Progenitor cell of endocrine pancreas (in vitro differentiated cells): ENCODE results near the gene DNAJC6. TPM values are rescaled to one million over a fixed set of nuclear protein-coding genes. Genes with fewer than 3 reads are reported as not detected.

Source experiments
- DNase-seq: peaks from one replicate; pipeline ENCODE4 v3.0.0; 2021; ENCODE audit warnings: low spot score; ENCODE audit not compliant: unreplicated experiment
- H3K27ac Mint-ChIP-seq: 2 replicates; pipeline ENCODE4 v1.8.0; 2021; ENCODE audit warnings: mild to moderate bottlenecking, moderate library complexity, mixed read lengths
- H3K27me3 Mint-ChIP-seq: 2 replicates; pipeline ENCODE4 v1.8.0; 2021; ENCODE audit warnings: mixed read lengths
- H3K36me3 Mint-ChIP-seq: 2 replicates; pipeline ENCODE4 v1.8.0; 2022; ENCODE audit warnings: mixed read lengths; ENCODE audit not compliant: insufficient read depth
- H3K4me1 Mint-ChIP-seq: 2 replicates; pipeline ENCODE4 v1.8.0; 2021; ENCODE audit warnings: low read depth, mixed read lengths
- H3K4me3 Mint-ChIP-seq: 2 replicates; pipeline ENCODE4 v1.8.0; 2021; ENCODE audit warnings: low read depth, mild to moderate bottlenecking, moderate library complexity, mixed read lengths
- H3K9me3 Mint-ChIP-seq: 2 replicates; pipeline ENCODE4 v1.8.0; 2021; ENCODE audit warnings: low read depth, mixed read lengths
- total RNA-seq: library from RNA; stranded (reverse); gene quantifications from 2 replicates; pipeline ENCODE4 v1.2.1, GENCODE V29; 2021
- TF ChIP-seq, protein P1 (sequence below): fragments of 200-600 bp; sonication (generic); IDR thresholded peaks from one replicate; pipeline ENCODE4 v1.5.0; 2021; ENCODE audit warnings: antibody characterized with exemption, mild to moderate bottlenecking; ENCODE audit not compliant: unreplicated experiment

The DNAJC6 gene
- total RNA-seq, 1 donor from 2014 or later = 7.1 TPM

DNA sequence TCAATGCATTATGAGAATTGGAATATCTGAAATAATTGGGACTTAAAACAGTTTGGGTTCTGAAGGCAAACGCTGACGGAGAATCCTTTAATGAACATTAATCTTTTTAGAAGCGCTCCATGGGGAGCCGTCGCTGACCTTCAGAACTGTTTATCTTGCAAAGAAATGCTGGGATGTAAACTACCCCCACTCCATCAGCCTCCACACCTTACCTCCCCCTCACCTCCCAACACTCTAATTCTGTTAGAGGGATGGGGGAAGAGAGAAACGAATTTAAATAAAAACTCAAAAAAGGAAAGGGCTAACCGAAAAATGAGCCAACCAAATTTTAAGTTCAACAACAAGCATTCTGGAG, 44.1 kb upstream of the DNAJC6 start:
- H3K4me3 Mint-ChIP-seq = peak overlapping the region; percentile 77
- peaks cover 20% of the 10 kb centered on the region for H3K27me3 Mint-ChIP-seq
- TF ChIP-seq, protein P1, sequence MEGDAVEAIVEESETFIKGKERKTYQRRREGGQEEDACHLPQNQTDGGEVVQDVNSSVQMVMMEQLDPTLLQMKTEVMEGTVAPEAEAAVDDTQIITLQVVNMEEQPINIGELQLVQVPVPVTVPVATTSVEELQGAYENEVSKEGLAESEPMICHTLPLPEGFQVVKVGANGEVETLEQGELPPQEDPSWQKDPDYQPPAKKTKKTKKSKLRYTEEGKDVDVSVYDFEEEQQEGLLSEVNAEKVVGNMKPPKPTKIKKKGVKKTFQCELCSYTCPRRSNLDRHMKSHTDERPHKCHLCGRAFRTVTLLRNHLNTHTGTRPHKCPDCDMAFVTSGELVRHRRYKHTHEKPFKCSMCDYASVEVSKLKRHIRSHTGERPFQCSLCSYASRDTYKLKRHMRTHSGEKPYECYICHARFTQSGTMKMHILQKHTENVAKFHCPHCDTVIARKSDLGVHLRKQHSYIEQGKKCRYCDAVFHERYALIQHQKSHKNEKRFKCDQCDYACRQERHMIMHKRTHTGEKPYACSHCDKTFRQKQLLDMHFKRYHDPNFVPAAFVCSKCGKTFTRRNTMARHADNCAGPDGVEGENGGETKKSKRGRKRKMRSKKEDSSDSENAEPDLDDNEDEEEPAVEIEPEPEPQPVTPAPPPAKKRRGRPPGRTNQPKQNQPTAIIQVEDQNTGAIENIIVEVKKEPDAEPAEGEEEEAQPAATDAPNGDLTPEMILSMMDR = no peak
- no peak overlapping the region for H3K27ac Mint-ChIP-seq
- no peaks in the 10 kb centered on the region for H3K36me3 Mint-ChIP-seq
- no peak for DNase-seq
- H3K9me3 Mint-ChIP-seq = no peaks in the 10 kb centered on the region
- peaks cover 14% of the 10 kb centered on the region for H3K4me1 Mint-ChIP-seq

DNA sequence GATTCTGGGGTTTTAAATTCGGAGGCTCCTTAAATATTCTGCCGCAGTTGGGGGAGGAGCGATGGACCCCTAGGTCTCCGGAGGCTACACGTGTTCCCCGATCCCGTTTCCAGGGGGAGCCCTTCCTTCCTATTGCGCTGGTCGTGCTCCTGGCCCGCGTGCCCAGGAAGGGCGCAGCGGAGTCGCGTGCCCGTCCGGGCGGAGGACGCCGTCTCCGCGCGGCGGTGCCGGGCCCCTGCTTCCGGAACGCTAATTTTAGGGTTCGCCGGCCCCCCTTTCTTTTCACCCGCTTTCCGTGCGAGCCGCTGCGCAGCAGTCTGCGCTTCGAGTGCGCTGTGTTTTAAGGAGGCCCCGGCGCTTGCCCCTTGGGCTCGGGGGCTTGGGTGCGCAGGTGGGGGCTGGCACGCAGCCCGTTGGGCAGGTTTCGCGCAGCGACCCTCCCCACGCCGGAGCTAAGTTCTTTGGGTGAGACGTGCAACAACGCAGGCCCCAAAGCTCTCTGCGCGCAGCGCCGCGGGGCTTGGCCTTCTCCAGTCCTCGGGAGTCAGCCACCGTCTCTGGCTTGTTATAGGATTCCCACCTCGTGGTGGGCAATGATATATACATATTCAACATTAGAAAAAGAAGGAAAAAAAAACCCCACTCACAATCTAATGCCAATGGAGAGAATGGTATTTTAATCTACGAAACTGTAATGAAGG, 43.5 kb upstream of the DNAJC6 start:
- TF ChIP-seq, protein P1 = peak; percentile 63
- no peaks in the 10 kb centered on the region for H3K36me3 Mint-ChIP-seq
- peak overlapping the region; percentile 77 for H3K4me3 Mint-ChIP-seq
- H3K27me3 Mint-ChIP-seq = peaks cover 20% of the 10 kb centered on the region
- H3K27ac Mint-ChIP-seq = peak overlapping the region; percentile 59
- H3K9me3 Mint-ChIP-seq = no peaks in the 10 kb centered on the region
- DNase-seq = peak; percentile 41
- H3K4me1 Mint-ChIP-seq = peaks cover 14% of the 10 kb centered on the region

- no peak for DNase-seq
- peaks cover 20% of the 10 kb centered on the region for H3K27me3 Mint-ChIP-seq
- no peaks in the 10 kb centered on the region for H3K36me3 Mint-ChIP-seq
- peak overlapping the region; percentile 77 for H3K4me3 Mint-ChIP-seq
- H3K4me1 Mint-ChIP-seq = peaks cover 14% of the 10 kb centered on the region
- no peak overlapping the region for H3K27ac Mint-ChIP-seq
- no peaks in the 10 kb centered on the region for H3K9me3 Mint-ChIP-seq
- TF ChIP-seq, protein P1 = no peak
Observed at GRCh38 chr1:65266476-65266875, 42.9 kb upstream of the DNAJC6 start.

DNA sequence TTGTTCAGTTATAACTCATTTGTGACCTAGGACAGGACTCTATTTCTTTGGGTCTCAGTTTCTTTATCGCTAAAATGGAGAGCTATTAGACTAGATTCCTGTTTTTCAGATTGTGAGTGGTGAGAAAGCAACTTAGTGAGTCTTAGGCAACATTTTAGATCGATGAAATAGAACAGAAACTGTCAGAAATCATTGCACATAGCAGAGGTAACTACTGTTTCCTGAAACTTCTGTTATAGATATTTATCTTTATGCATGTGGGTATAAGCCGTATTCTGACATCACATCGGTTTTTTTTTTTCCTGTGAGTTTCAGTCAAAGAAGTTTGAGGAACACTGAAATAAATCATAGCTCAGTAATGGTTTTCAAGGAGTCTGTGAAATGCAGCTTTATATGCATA, 42.1 kb upstream of the DNAJC6 start:
- TF ChIP-seq, protein P1 = no peak

GRCh38 chr1:65267683-65268082, 41.7 kb upstream of the DNAJC6 start:
- no peak for DNase-seq
- Mint-ChIP-seq H3K9me3 (no peaks in the 10 kb centered on the region), H3K4me1 (peaks cover 14% of the 10 kb centered on the region), H3K36me3 (no peaks in the 10 kb centered on the region), H3K27me3 (peaks cover 20% of the 10 kb centered on the region), H3K27ac (no peak overlapping the region), H3K4me3 (no peak overlapping the region)
- TF ChIP-seq, protein P1 = no peak

More for the DNA sequence above, 42.1 kb upstream of the DNAJC6 start:
- H3K27me3 Mint-ChIP-seq = peaks cover 20% of the 10 kb centered on the region
- H3K36me3 Mint-ChIP-seq = no peaks in the 10 kb centered on the region
- no peak for DNase-seq
- H3K9me3 Mint-ChIP-seq = no peaks in the 10 kb centered on the region
- no peak overlapping the region for H3K27ac Mint-ChIP-seq
- H3K4me1 Mint-ChIP-seq = peaks cover 14% of the 10 kb centered on the region
- no peak overlapping the region for H3K4me3 Mint-ChIP-seq
